ENCODE measurements around the gene KIF5A. TPM values are rescaled to one million over a fixed set of nuclear protein-coding genes. Genes with fewer than 3 reads are reported as not detected.
"Not testable (repeated sequence)": the region's sequence is repeated elsewhere in the genome, so short reads cannot be mapped to it uniquely, and the experiment has no call there.

The KIF5A gene
- total RNA-seq, 2 experiments from 2014 or later, result 1.2 to 1.3 TPM

DNA sequence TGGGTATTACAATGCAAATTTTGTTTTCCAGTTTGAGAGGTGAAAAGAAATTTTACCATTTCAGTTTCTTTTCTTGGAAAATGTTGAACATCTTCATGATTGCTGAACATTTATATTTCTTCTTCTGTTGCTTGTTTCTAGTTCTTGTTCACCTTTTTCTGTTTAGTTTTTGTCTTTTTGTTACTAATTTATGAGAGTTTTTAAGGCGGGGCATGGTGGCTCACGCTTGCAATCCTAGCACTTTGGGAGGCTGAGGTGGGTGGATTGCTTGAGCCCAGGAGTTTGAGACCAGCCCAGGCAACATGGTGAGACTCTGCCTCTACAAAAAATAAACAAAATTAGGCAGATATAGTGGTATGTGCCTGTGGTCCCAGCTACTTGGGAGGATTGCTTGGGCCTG, 10.7 kb downstream of the KIF5A start:
- H3K4me1 Mint-ChIP-seq (ENCODE audit: low read depth), result no peaks in the 10 kb centered on the region
- CTCF ChIA-PET, result interaction anchor here (1.5 to 3.1 kb wide), 2 partner anchors 24 to 62 kb away, joined by 4 to 13 read pairs; no protein-coding TSS in a partner anchor

DNA sequence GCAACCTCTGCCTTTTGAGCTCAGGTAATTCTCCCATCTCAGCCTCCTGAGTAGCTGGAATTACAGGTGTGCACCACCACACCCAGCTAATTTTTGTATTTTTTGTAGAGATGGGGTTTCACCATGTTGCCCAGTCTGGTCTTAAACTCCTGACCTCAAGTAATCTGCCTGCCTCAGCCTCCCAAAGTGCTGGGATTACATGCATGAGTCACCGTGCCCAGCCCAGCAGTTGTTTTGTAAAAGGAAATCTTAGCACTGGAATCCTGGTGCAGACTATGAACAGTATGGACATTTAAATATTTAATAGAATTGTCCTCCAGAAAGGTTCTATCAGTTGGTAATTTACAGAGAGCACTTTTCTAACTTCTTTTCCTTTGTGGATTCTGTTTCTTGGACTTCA, 11.3 kb downstream of the KIF5A start:
- intact Hi-C loops (cut with micrococcal nuclease); H3K4me3 Mint-ChIP-seq; H3K27ac Mint-ChIP-seq; H3K27me3 Mint-ChIP-seq; H3K36me3 Mint-ChIP-seq (ENCODE audit: low read depth); H3K4me1 Mint-ChIP-seq (ENCODE audit: low read depth); POLR2A ChIA-PET; ATAC-seq; DNase-seq; H3K9me3 Mint-ChIP-seq: not testable (repeated sequence)
- CTCF ChIA-PET, result interaction anchor here (1.5 to 3.1 kb wide), 3 partner anchors 10 to 61 kb away, joined by 4 to 13 read pairs (median 7); no protein-coding TSS in a partner anchor

More for the DNA sequence above, 10.7 kb downstream of the KIF5A start:
- H3K27me3 Mint-ChIP-seq, result no peaks in the 10 kb centered on the region
- intact Hi-C loops (cut with micrococcal nuclease), result no loop called here
- TF ChIP-seq, protein P1, sequence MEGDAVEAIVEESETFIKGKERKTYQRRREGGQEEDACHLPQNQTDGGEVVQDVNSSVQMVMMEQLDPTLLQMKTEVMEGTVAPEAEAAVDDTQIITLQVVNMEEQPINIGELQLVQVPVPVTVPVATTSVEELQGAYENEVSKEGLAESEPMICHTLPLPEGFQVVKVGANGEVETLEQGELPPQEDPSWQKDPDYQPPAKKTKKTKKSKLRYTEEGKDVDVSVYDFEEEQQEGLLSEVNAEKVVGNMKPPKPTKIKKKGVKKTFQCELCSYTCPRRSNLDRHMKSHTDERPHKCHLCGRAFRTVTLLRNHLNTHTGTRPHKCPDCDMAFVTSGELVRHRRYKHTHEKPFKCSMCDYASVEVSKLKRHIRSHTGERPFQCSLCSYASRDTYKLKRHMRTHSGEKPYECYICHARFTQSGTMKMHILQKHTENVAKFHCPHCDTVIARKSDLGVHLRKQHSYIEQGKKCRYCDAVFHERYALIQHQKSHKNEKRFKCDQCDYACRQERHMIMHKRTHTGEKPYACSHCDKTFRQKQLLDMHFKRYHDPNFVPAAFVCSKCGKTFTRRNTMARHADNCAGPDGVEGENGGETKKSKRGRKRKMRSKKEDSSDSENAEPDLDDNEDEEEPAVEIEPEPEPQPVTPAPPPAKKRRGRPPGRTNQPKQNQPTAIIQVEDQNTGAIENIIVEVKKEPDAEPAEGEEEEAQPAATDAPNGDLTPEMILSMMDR (IDR thresholded peaks at IDR 0.05), result no peak
- no peak overlapping the region for H3K27ac Mint-ChIP-seq
- no peak for ATAC-seq
- no peaks in the 10 kb centered on the region for H3K36me3 Mint-ChIP-seq (ENCODE audit: low read depth)
- no peaks in the 10 kb centered on the region for H3K9me3 Mint-ChIP-seq
- H3K4me3 Mint-ChIP-seq, result no peak overlapping the region
- no peak for DNase-seq
- POLR2A ChIA-PET, result interaction anchor here (0.6 kb wide), 1 partner anchor 95 kb away, joined by 4 read pairs; no protein-coding TSS in a partner anchor

DNA sequence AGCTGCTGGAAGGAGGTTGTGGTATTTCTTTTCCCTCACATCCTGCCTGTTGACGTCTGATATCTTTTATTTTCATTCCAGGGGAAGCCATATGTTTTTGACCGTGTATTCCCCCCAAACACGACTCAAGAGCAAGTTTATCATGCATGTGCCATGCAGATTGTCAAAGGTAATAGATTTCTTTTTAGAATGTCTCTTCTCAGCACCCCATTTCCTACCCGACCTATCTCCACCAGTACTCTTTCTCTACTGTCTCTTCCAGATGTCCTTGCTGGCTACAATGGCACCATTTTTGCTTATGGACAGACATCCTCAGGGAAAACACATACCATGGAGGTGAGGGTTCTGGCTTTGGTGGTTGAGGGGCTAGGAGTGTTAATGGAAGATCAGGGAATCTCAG, 13.5 kb downstream of the KIF5A start:
- TF ChIP-seq, protein P1 (IDR thresholded peaks at IDR 0.05), result no peak
- Mint-ChIP-seq H3K9me3 (no peaks in the 10 kb centered on the region), H3K27me3 (no peaks in the 10 kb centered on the region), H3K36me3 (ENCODE audit: low read depth) (no peaks in the 10 kb centered on the region), H3K4me1 (ENCODE audit: low read depth) (no peaks in the 10 kb centered on the region), H3K4me3 (no peak overlapping the region), H3K27ac (no peak overlapping the region)
- DNase-seq (no peak), ATAC-seq (no peak)
- ChIA-PET POLR2A (interaction anchor here (1.2 kb wide), 1 partner anchor 160 kb away, joined by 3 read pairs; no protein-coding TSS in a partner anchor), CTCF (interaction anchor here (1.0 to 3.1 kb wide), 3 partner anchors 8 to 21 kb away, joined by 3 to 13 read pairs (median 7); no protein-coding TSS in a partner anchor)
- intact Hi-C loops (cut with micrococcal nuclease), result no loop called here

DNA sequence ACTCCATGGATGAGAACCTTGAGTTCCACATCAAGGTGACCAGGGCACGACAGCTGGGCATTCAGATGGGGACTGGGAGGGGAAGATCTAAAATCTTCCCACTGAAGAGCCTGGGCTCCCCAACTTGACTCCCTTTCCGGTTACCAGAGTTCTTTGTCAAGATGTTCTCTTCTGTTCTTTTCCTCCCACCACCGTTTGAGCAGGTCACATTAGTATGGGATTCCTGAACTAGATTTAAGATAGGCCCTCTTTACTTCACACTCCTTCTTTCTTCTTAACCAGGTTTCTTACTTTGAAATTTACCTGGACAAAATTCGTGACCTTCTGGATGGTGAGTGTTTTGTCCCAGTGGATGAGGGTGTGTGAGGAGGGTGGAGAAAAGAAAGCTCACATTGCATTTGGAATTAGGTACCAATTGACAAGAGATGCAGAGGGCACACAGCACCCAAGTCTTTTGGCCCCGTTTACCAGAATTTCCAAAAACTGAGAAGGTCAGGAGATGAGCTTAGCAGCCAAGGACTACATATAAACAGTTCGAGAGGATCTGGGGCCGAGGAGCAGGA, 14.4 kb downstream of the KIF5A start:
- no peak overlapping the region for H3K27ac Mint-ChIP-seq
- ATAC-seq (no peak), DNase-seq (no peak)
- H3K4me3 Mint-ChIP-seq, result no peak overlapping the region
- TF ChIP-seq, protein P1 (IDR thresholded peaks at IDR 0.05), result no peak
- H3K4me1 Mint-ChIP-seq (ENCODE audit: low read depth), result no peaks in the 10 kb centered on the region
- intact Hi-C loops (cut with micrococcal nuclease), result no loop called here
- no peaks in the 10 kb centered on the region for H3K36me3 Mint-ChIP-seq (ENCODE audit: low read depth)
- ChIA-PET CTCF (interaction anchor here (1.0 to 2.3 kb wide), 2 partner anchors 16 to 19 kb away, joined by 3 to 10 read pairs; no protein-coding TSS in a partner anchor), POLR2A (interaction anchor here (0.9 kb wide), 1 partner anchor 28 kb away, joined by 3 read pairs; no protein-coding TSS in a partner anchor)
- H3K27me3 Mint-ChIP-seq, result no peaks in the 10 kb centered on the region
- no peaks in the 10 kb centered on the region for H3K9me3 Mint-ChIP-seq

DNA sequence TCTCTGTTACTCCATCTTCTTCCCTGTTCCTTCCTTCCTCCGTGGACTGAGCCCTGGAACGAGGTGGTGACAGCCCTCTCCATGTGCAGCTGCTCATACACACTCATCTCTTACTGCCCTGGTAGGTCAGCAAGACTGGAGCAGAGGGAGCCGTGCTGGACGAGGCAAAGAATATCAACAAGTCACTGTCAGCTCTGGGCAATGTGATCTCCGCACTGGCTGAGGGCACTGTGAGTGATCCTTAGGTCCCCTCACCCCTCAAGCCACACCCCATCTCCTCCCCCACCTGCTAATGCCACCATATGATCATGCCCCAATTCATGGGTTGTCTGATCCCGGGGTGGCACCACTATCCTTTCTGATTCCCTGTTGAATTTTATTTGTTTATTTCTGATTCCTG, 19.0 kb downstream of the KIF5A start:
- DNase-seq (no peak), ATAC-seq (no peak)
- Mint-ChIP-seq H3K4me3 (no peak overlapping the region), H3K4me1 (ENCODE audit: low read depth) (no peaks in the 10 kb centered on the region), H3K9me3 (no peaks in the 10 kb centered on the region), H3K27ac (no peak overlapping the region), H3K27me3 (no peaks in the 10 kb centered on the region), H3K36me3 (ENCODE audit: low read depth) (no peaks in the 10 kb centered on the region)
- intact Hi-C loops (cut with micrococcal nuclease), result no loop called here
- ChIA-PET POLR2A (interaction anchor here (0.6 kb wide), 1 partner anchor 9 kb away, joined by 3 read pairs; no protein-coding TSS in a partner anchor), CTCF (no interaction called here)
- TF ChIP-seq, protein P1 (IDR thresholded peaks at IDR 0.05), result no peak

Measured in activated CD8-positive, alpha-beta T cell treated with anti-CD3 and anti-CD28 coated beads for 36 hours (primary cell).